Fibroblast of mammary gland (primary cell): ENCODE results near the gene DENND11.
A peak's percentile ranks its signal among the peaks of the same experiment; 100 is the strongest.

Experiments used
- DNase-seq: peaks from one replicate; pipeline ENCODE4 v3.0.0-alpha.2; 2010; ENCODE audit warnings: low read depth
- H3K4me3 ChIP-seq: 2 replicates; pipeline ENCODE4 v1.5.1; 2011; ENCODE audit warnings: low read depth, mild to moderate bottlenecking, low read length, moderate library complexity; ENCODE audit not compliant: control insufficient read depth
- CTCF ChIP-seq: conservative IDR thresholded peaks from 2 replicates; pipeline ENCODE4 v1.5.1; 2011; ENCODE audit warnings: low read depth, low read length, inconsistent platforms; ENCODE audit not compliant: control insufficient read depth, insufficient read depth

The DENND11 gene, protein sequence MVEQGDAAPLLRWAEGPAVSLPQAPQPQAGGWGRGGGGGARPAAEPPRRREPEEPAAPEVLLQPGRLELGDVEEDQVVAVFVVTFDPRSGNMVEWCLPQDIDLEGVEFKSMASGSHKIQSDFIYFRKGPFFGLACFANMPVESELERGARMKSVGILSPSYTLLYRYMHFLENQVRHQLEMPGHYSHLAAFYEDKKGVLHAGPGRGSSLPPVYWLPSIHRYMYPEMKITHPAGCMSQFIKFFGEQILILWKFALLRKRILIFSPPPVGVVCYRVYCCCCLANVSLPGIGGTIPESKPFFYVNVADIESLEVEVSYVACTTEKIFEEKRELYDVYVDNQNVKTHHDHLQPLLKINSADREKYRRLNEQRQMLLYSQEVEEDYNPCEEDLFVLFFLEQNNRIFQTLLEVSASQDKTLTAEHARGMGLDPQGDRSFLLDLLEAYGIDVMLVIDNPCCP

GRCh38 chr7:141702047-141702567, at the start of gene DENND11:
Gene DENND11, minus strand, starts transcription at chr7:141702166. Its CDS starts 13 bp downstream, at chr7:141702153.
- no peak for DNase-seq
- no peak for TF ChIP-seq CTCF
- H3K4me3 ChIP-seq = peak within 1 kb of the TSS; percentile 58

DNA sequence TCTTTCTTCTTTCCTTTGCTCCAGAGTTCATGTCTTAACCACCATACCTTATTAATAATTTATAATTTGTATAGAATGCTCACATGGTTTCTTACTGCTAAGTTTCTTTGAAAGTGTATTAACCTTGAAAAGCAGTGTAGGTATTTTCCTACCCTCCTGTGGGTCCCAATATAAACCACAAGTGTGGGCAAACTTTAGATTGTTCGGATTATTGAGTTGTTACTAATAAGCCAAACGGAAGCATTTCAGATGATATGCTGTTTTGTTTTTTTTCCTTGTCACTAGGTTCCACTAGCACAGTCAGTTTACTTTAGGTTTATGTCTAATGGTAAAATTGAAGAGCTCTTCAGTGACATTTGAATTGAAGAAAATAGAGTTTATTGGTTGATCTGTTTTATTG, 46.4 kb upstream of the DENND11 start:
- no peak for DNase-seq
- no peak for TF ChIP-seq CTCF
- H3K4me3 ChIP-seq = no peak overlapping the region

DNA sequence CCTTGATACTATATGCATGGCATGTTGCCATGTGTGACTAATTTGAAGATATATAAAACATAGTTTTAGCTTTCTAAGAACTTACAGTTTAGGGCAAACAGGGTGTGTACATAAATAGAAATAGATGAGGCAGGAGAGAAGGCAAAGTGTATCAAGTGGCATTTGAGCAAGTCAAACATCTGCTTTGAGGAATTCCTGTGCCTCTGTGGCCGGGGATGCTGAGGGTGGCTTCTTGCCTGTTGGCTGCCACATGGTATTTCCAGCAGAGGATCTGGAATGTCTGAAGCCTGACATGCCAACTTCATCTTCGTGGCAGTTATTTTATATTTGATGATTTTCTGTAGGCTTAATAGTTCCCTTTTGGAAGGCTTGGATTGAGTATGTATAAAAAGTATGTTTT, 42.2 kb upstream of the DENND11 start:
- DNase-seq = peak; percentile 12
- no peak overlapping the region for H3K4me3 ChIP-seq
- TF ChIP-seq CTCF = no peak

GRCh38 chr7:141742229-141742628, 40.3 kb upstream of the DENND11 start:
- no peak for TF ChIP-seq CTCF
- no peak overlapping the region for H3K4me3 ChIP-seq
- no peak for DNase-seq

- peak overlapping the region; percentile 87 for H3K4me3 ChIP-seq
- no peak for TF ChIP-seq CTCF
- DNase-seq = no peak
Observed at GRCh38 chr7:141739250-141739649, 37.3 kb upstream of the DENND11 start.

DNA sequence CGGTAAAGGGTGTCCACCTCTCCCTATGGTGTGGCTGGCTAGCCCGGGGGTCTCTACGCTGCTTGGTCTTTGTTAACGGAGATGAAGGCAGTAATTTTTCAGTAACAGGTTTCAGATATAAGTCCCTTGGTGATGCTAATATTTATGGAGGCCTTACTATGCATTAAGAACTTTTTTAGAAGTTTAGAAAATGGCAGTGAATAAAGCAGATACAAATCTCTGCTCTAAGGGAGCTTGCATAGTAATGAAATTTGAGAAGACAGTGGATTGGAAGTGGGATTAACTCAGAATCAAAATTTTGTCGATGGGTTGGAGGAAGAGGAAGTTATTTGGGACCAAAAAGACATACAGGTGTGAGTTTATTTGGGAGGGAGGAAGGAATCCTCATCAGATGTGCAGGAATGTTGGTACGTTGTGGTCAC, 36.6 kb upstream of the DENND11 start:
- H3K4me3 ChIP-seq = peak overlapping the region; percentile 87
- no peak for DNase-seq

More for the DNA sequence above, 36.6 kb upstream of the DENND11 start:
- TF ChIP-seq CTCF = no peak
